PC-9 (cell line): Measurements from ENCODE around the gene DZIP1.

Experiments used
- EZH2 ChIP-seq: fragments of 200-600 bp; sonication (generic); IDR thresholded peaks from 2 replicates; pipeline ENCODE4 v1.8.0; 2017; ENCODE audit warnings: antibody characterized with exemption, low read depth
- TF ChIP-seq, protein P1 (sequence below): fragments of 200-600 bp; sonication (generic); conservative IDR thresholded peaks from 2 replicates; pipeline ENCODE4 v1.6.1; 2017; ENCODE audit warnings: mixed run types, antibody characterized with exemption, mild to moderate bottlenecking, moderate library complexity

DNA sequence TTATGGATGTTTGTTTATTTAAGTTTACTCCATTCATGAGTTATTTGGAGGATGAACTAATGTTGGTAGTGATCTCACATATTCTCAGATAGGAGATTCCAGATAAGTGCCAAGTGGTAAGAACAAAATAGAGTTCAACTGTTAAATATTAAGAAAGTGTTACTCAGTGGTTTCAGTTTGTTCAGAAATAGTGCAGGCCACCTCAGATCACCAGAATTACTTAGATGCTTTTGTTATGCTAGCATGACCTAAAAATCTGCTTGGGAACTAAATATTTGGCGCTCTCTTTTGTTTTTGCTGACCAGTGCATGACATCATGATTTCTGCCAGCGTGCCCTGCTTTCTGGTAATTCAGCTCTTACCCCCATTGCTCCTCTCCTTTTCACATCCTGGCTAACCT is 76.4 kb downstream of the DZIP1 start:
- TF ChIP-seq, protein P1, sequence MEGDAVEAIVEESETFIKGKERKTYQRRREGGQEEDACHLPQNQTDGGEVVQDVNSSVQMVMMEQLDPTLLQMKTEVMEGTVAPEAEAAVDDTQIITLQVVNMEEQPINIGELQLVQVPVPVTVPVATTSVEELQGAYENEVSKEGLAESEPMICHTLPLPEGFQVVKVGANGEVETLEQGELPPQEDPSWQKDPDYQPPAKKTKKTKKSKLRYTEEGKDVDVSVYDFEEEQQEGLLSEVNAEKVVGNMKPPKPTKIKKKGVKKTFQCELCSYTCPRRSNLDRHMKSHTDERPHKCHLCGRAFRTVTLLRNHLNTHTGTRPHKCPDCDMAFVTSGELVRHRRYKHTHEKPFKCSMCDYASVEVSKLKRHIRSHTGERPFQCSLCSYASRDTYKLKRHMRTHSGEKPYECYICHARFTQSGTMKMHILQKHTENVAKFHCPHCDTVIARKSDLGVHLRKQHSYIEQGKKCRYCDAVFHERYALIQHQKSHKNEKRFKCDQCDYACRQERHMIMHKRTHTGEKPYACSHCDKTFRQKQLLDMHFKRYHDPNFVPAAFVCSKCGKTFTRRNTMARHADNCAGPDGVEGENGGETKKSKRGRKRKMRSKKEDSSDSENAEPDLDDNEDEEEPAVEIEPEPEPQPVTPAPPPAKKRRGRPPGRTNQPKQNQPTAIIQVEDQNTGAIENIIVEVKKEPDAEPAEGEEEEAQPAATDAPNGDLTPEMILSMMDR: no peak
- no peak for TF ChIP-seq EZH2
